ENCODE results near the gene HSBP1.

GRCh38 chr16:83843657-83844056 is 35.9 kb downstream of the HSBP1 start:
- no peak for TF ChIP-seq MBNL3 (CRISPR knock-in tag; conservative IDR thresholded peaks at IDR 0.05)
- TF ChIP-seq ZHX1 (CRISPR knock-in tag; IDR thresholded peaks at IDR 0.05; ENCODE audit: low read depth): no peak
- TF ChIP-seq CTCF (CRISPR knock-in tag; IDR thresholded peaks at IDR 0.05): no peak
- no peak for TF ChIP-seq ZNF674 (CRISPR knock-in tag; IDR thresholded peaks at IDR 0.05; ENCODE audit: low read depth)
- no peak for TF ChIP-seq TCF7L2 (IDR thresholded peaks at IDR 0.05; ENCODE audit: low read depth, low read length)
- no peak for TF ChIP-seq HNRNPH1 (optimal IDR thresholded peaks at IDR 0.05; ENCODE audit: low read depth, low read length)
- TF ChIP-seq ZBTB1 (CRISPR knock-in tag; IDR thresholded peaks at IDR 0.05; ENCODE audit: borderline replicate concordance): no peak
